G401 (cell line): ENCODE results near the gene PRKAB1. TPM values are rescaled to one million over a fixed set of nuclear protein-coding genes. Genes with fewer than 3 reads are reported as not detected.
"Not testable (repeated sequence)": the region's sequence is repeated elsewhere in the genome, so short reads cannot be mapped to it uniquely, and the experiment has no call there.

ENCODE experiments used
- DNase-seq: peaks from one replicate; pipeline ENCODE4 v3.0.0-alpha.2; 2015; ENCODE audit warnings: low spot score
- in situ Hi-C: cut with HindIII; loops from 2 replicates; pipeline ENCODE4 v1.10.0; 2016; ENCODE audit warnings: low sequenced_read_pairs, mixed read lengths
- total RNA-seq: library from RNA; depleted of rRNA; stranded (reverse); fragments of >200 nt; shearing (Covaris generic); gene quantifications from 2 replicates; pipeline ENCODE4 v1.2.3, GENCODE V29; 2014

PRKAB1 gene
- total RNA-seq, 1 experiment from 2014 or later, result 20.3 TPM

DNA sequence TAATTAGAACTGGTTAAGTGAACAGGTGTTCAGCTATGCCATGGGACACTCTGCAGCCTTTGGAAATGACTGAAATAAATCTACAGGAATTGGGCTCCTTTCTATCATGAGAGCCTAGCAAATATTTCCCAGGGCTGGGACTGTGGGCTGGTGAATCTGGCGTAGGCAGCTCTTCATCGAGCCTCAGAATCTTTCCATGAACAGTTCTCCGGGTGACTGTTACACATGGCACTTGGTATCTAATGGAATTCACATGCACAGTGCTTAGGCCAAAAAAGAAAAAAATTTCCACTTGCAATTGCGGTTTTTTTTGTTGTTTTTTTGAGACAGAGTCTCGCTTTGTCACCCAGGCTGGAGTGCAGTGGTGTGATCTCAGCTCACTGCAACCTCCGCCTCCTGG lies 32.1 kb downstream of the PRKAB1 start:
- in situ Hi-C loops, result no loop called here
- DNase-seq, result no peak

DNA sequence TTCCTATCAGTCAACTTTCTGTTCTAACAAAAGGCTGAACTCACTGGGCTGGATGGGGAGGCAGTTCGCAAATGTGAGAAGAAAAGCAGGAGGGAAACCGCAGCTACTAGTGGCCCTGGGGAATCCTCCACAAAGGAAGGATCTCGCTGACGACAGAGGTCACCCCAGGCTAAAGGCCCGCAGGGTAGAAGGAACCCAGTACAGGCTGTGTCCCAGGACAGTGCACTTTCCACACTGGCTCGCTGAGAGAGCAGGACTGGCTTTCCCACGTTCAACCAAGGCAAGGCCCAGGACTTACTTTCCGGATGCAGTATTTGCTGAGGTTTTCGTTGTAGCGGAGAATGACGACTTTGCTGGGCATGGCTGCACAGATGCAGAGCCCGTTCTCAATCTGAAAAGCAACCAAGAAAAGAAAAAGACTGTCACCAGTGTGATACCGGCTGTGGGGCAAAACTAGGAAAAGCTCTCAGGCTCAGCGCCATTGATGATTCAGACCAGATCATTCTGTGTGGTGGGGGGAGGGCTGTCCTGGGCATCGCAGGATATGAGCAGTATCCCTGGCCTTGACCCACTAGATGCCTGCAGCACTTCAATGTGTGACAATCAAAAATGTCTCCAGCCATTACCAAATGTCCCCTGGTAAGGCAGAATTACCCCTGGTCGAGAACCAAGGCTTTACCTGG lies 36.3 kb downstream of the PRKAB1 start:
- no peak for DNase-seq
- in situ Hi-C loops, result no loop called here

DNA sequence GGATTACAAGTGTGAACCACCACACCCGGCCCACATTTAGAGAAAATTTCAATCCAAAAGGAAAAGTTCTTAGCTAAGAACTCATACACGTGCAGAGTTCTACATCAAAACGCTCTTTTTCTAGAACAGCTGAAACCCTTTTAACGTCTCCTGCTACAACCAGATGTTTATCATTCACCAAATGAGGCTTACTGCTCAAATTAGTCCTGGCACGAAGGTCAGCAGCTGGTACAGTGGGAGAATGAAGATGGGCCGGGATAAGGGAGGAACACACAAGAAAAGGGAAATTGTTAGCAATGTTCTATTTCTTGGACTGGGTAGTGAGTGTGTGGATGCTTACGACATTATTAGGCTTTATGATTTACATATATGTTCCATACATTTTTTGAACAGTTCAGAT lies 37.2 kb downstream of the PRKAB1 start:
- no peak for DNase-seq
- in situ Hi-C loops, result no loop called here

DNA sequence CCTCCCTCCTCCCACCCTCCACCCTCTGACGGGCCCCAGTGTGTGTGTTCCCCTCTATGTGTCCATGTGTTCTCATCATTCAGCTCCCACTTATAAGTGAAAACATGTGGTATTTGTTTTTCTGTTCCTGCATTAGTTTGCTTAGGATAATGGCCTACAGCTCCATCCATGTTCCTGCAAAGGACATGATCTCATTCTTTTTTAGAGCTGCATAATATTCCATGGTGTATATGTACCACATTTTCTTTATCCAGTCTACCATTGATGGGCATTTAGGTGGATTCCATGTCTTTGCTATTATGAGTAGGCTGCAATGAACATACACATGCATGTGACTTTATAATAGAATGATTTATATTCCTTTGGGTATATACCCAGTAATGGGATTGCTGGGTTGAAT lies 38.5 kb downstream of the PRKAB1 start:
- in situ Hi-C loops, DNase-seq: not testable (repeated sequence)

DNA sequence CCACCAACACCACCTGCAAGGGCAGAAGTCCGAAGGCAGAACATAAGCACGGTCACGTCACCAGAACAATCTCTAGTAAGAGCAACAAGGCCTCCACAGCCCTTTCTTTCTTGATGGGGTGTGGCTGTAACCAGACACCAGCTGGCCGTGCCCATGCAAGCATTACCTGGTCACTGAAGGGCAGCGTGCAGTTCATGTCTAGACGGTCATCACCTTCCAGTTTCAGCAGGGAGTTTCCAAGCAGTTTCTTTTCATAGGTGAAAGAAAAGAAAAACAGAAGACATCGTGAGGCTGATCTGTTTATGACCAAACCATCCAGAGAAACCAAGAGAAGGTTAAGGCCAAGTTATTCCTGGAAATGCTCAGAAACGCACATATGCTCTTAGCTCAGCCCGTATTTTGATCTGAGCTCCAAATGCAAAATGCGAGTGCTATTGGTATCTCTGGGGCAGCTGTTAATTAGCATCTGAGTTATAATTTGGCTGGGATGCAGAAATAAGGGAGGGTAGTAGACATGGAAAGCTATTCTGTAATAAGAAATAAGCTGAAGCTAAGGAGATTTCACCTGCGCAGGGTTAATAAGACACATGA lies 42.5 kb downstream of the PRKAB1 start:
- in situ Hi-C loops, result no loop called here
- DNase-seq, result no peak

DNA sequence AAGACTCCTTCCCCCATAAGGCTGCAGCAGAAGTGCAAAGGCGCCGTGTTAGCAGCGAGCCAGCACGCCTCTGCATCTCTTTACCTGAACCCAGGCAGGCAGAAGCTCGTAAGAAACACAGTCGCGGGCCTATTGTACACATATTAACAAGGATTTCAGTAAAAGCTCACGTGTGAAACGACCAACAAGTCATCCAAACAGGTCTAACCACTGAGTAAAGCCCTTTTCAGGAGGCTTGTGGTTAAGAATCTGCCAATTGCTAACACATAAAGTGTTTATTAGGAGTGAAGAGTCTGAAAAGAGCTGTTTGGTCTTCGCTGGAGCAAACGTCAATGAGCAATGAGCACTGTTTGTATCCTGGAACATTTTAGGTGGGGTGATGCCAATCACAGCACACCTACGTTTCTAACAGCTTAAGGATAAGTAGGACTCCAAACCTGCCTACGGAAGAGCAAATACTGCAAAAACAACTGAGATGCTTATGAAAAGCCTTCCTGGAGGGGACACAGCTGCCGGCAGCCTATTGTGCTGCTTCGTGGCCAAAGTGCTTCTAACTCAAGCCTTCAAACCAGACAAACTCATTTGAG lies 43.1 kb downstream of the PRKAB1 start:
- in situ Hi-C loops, result no loop called here
- DNase-seq, result no peak

DNA sequence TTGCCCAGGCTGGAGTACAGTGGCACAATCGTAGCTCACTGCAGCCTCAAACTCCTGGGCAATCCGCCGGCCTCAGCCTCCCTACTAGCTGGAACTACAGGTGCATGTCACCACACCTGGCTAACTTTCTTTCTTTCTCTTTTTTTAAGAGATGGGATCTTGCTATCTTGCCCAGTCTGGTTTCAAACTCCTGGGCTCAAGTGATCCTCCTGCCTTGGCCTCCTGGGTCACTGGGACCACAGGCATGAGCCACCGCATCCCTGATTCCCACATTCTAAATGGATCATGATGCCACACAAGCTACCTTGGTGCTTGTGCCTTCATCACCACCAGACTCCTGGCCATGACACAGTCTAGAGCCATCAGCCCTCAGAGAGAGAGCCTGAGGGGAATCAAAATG lies 43.8 kb downstream of the PRKAB1 start:
- in situ Hi-C loops, result no loop called here
- no peak for DNase-seq

DNA sequence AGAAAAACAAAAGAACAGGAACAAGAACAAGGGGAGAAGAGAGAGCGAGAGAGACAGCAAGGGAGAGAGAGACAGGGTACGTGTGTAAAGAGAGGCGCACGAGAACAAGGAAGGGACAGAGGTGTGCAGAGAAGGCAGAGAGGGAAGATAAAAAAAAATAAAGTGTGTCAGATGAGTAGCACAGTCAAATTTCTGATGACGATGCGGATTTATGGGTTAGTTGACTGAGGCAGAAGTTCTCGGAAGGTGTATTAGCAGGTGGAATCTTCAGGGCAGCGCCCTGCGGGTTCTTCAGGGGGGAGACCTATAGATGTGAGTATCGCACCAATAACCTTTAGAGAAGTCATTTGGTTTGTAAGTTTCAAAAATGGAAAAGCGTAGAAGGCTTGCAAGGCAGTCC lies 44.8 kb downstream of the PRKAB1 start:
- in situ Hi-C loops, result no loop called here
- DNase-seq, result no peak

DNA sequence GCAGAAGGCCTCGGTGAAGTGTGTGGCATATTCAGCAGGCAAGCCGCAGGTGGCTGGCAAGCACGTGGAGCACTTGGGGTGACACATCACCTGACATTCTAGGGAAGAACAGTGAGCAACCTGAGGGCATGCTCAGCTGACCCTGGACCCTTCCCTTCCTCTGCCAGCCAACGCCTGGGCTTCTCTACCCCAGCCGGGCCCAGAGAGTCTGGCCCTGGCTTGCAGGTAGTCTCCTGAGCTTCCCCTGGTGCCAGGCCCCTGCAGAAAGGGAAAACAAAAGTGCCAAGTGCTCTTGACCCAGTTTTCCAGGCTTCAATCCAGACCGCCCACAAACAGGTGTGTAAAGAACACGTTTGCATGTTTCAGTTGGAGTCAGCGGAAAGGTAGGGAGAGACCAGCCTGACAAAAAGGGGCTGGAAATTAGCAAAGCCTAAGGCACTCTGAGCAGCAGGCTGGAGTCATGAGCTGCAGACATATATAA lies 45.7 kb downstream of the PRKAB1 start:
- in situ Hi-C loops, result no loop called here

DNA sequence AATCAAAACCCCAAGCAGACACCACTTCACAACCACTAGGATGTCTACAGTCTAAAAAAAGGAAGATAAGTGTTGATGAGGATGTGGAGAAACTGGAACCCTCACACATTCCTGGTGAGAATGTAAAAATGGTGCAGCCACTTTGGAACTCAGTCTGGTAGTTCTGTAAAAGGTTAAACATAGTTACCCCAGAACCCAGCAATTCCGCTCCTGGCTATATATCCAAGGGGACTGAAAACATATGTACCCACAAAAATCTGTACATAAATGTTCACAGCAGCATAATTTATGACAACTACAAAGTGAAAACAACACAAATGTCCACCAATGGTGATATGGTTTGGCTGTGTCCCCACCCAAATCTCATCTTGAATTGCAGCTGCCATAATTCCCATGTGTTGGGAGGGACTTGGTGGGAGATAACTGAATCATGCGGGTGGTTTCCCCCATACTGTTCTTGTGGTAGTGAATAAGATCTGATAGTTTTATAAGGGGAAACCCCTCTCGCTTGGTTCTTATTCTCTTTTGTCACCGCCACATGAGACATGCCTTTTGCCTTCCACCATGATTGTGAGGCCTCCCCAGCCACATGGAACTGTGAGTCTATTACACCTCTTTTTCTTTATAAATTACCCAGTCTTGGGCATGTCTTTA lies 46.8 kb downstream of the PRKAB1 start:
- DNase-seq, result no peak
- in situ Hi-C loops, result no loop called here

More for the DNA sequence above, 45.7 kb downstream of the PRKAB1 start:
- peak; percentile 85 for DNase-seq

DNA sequence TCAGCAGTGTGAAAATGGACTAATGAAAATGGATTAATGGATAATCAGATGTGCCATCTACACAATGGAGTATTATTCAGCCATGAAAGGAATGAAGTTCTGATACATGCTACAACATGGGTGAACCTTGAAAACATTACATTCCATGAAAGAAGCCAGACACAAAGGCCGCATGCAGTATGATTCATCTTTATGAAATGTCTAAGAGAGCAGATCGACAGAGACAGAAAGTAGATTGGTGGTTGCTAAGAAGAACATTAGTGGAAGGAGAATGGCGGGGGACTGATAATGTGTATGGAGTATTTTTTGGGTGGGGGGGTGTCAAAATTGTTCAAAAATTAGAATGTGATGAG lies 47.3 kb downstream of the PRKAB1 start:
- in situ Hi-C loops, result no loop called here
- DNase-seq, result no peak

DNA sequence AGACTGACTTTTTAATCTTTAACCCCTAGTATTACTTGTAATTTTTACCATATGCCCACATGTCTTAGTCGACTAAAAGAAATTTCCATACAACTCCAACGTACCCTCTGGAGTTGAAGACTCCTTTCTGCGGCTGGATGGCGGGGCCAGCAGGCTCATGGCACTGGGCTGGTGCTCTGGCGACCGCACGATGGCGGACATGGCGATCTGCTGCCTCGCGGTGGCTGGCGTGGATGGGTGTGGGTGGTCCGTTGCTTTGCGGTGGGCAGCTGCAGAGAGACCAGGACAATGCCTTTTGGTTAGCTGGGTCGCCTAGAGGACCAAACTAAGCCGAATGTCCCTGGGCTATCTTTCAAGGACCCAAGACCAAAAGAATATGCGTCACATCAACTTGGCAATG lies 50.2 kb downstream of the PRKAB1 start:
- no peak for DNase-seq
- in situ Hi-C loops, result no loop called here

DNA sequence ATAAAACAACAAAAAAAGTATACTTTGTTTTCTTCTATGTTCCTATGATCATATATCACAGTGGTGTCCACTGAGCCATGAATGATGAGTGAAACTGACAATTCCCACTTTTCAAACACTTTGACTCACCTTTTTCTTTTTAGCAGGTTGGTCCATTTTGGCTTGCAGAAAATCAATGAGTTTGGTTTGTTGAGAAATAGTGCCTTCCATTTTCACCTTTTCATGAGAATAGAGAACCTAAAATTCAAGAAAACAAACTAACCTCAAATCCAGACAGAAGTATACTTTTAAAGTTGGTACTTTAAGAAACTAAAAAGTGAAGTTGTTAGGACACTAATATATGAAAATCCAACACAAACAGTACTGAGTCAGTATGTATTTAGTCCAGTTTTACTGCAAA lies 52.4 kb downstream of the PRKAB1 start:
- in situ Hi-C loops, result no loop called here
- no peak for DNase-seq

DNA sequence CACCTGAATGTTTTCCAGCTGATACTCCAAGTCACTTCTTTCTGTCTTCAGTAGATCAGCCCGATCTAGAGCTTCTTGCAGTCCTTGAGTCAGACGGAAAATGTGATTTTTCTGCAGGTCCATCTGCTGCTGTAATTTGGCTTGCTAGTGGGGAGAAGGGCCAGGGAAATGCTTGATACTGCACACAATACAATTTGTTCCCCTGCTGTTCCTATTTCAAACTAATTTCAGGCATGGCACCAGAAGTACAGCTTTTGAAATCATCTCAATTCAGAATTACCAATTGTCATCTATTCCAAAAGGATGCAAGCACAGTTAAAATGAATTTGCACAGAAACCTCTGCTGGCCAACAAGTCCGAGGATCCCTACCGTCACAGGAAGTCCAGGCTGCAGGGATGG lies 53.4 kb downstream of the PRKAB1 start:
- in situ Hi-C loops, result no loop called here
- DNase-seq, result peak; percentile 87

DNA sequence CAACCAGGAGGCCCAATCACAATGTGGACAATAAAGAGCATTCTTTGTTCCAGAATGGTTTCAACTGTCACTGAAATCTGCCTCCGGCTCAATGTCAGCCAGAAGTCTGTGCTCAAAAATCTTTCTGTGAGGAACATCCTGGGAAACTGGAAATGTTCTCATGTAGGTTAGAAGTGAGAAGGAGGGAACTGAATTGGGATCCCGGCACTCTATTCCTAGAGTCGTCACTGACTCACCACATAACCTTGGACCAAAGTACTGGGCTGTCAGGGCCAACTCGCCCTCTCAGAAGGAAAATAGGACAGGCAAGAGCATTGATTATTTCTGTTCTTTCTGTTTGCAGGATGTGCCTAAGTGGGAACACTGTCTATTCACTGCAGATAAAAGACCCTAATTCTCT lies 57.6 kb downstream of the PRKAB1 start:
- no peak for DNase-seq
- in situ Hi-C loops, result no loop called here

DNA sequence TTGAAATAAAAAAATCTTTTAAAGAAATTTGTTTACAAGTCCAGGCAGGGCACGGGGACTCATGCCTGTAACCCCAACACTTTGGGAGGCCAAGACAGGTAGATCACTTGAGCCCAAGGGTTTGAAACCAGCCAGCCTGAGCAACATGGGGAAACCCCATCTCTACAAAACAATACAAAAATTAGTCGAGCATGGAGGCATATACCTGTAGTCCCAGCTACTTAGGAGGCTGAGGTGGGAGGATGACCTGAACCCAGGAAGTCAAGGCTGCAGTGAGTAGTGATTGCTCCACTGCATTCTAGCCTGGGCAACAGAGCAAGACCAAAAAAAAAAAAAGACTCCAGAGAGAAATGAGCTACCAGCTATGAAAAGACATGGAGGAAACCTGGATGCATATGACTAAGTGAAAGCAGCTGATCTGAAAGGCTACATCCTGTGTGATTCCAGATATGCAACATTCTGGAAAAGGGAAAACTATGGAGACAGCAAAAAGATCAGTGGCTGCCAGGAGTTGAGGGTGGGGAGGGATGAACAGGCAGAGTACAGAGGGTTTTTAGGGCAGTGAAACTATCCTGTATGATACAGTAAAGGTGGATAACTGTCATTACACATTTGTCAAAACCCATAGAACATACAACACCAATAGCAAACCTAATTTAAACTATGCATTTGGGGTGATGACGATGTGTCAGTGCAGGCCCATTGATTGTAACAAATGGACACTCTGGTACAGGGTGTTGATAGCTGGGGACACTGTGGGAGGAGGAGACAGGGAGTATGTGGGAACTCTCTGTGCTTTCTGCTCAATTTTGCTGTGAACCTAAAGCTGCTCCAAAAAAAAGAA lies 59.9 kb downstream of the PRKAB1 start:
- no peak for DNase-seq
- in situ Hi-C loops, result no loop called here

DNA sequence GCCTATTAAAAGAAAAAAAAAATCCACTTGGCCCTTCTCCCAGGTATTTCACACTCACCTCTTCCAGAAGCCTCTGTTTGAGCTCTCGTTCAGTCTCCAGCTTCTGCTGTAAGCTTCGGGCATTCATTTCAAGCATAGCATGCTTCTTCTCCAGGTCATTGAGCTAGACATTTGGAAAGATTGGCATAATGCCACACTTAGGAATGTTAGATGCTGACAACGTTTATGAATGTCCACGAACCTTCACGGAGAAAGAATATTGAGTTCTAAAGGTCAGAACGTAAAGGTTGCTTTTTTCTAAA lies 60.5 kb downstream of the PRKAB1 start:
- peak; percentile 89 for DNase-seq
- in situ Hi-C loops, result no loop called here

DNA sequence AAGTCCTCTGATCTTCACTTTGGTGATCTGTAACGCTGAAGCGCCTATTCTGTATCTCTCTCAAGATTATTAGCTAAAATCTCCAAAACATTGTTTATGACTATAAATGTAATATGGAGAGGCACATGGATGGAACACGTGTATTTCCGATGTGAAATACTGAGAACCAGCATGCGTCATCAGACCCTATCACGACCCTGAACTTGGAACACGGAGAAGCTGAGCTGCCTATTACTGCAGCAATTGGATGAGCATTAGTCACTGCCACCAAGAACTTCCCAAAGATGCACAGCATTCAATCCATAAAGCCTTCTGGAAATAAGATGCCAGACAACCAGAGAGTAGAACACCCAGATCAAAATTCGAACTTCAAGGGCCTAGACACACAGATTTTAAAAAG lies 61.9 kb downstream of the PRKAB1 start:
- in situ Hi-C loops, result no loop called here
- no peak for DNase-seq

DNA sequence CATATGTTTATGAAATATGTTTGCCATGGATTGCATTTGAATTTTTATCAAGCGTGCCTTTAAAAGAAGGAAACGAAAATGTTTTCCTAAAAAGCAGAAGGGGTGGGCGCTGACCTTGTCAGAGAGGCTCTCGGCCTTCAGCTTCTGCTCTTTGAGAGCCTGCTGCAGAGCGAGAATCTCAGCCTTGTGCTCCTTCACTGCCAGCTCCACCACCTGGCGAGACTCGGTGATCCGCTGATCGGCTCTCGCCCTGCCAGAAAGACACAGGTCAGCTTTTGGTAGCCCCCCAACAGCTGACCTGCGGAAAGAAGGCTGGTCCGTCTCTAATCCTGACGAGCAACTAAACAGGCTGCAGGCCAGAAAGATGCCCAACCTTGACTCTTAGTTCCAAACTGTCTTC lies 62.4 kb downstream of the PRKAB1 start:
- DNase-seq, result peak; percentile 46
- in situ Hi-C loops, result no loop called here
